HepG2 (cell line): Measurements from ENCODE around the gene WDR18.

Source experiments
- AKNA ChIP-seq: sonication (generic); formaldehyde crosslinking; IDR thresholded peaks from 2 replicates; pipeline ENCODE4 v1.4.0; 2020; ENCODE audit warnings: missing genetic modification reagents, borderline replicate concordance
- RXRB ChIP-seq: IDR thresholded peaks from 2 replicates; pipeline ENCODE4 v1.6.1; 2016; ENCODE audit warnings: borderline replicate concordance, missing genetic modification reagents, missing compliant biosample characterization
- SIN3A ChIP-seq: IDR thresholded peaks from 2 replicates; pipeline ENCODE4 v1.6.1; 2011; ENCODE audit warnings: low read depth, mild to moderate bottlenecking, control low read depth, low read length, borderline replicate concordance
- SP1 ChIP-seq, 2 experiments: fragments of 450-650 bp in 1 of 2; sonication (generic) in 1 of 2; formaldehyde crosslinking in 1 of 2; IDR thresholded peaks; 2 replicates each; pipeline versions ENCODE4 v1.4.0 to v1.6.1; 2016 to 2020; ENCODE audit warnings: missing genetic modification reagents in 1 of 2
- SP2 ChIP-seq: sonication (generic); formaldehyde crosslinking; IDR thresholded peaks from 2 replicates; pipeline ENCODE4 v1.5.1; 2020; ENCODE audit warnings: mild to moderate bottlenecking, missing genetic modification reagents
- ZBTB33 ChIP-seq: sonication (generic); formaldehyde crosslinking; IDR thresholded peaks from 2 replicates; pipeline ENCODE4 v1.4.0; 2020; ENCODE audit warnings: missing genetic modification reagents
- ZNF232 ChIP-seq: sonication (generic); formaldehyde crosslinking; IDR thresholded peaks from 2 replicates; pipeline ENCODE4 v1.4.0; 2020; ENCODE audit warnings: missing genetic modification reagents, borderline replicate concordance
- ZNF788 ChIP-seq: sonication (generic); formaldehyde crosslinking; IDR thresholded peaks from 2 replicates; pipeline ENCODE4 v1.5.0; 2020; ENCODE audit warnings: mild to moderate bottlenecking, missing genetic modification reagents, borderline replicate concordance
- TF ChIP-seq, protein P1 (sequence below): IDR thresholded peaks from 2 replicates; pipeline ENCODE4 v1.6.1; 2012; ENCODE audit warnings: inconsistent platforms

GRCh38 chr19:980133-980998 lies 3.8 kb upstream of the WDR18 start:
- TF ChIP-seq RXRB (peak; percentile 89), SIN3A (no peak), ZNF788 (CRISPR knock-in tag) (peak; percentile 94), SP1 (IDR thresholded peaks at IDR 0.05) (no peak), SP1 (CRISPR knock-in tag; IDR thresholded peaks at IDR 0.05) (peak; percentile 72), ZNF232 (CRISPR knock-in tag) (no peak; the same call in 1 of the 2 replicates), ZBTB33 (no peak; the same call in 1 of the 2 replicates), AKNA (CRISPR knock-in tag) (no peak), SP2 (CRISPR knock-in tag) (peak; percentile 50; the same call in 1 of the 2 replicates)
- TF ChIP-seq, protein P1, sequence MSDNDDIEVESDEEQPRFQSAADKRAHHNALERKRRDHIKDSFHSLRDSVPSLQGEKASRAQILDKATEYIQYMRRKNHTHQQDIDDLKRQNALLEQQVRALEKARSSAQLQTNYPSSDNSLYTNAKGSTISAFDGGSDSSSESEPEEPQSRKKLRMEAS: peak; percentile 90
